HT1080 (cell line): ENCODE results near the gene VGLL3. TPM values are rescaled to one million over a fixed set of nuclear protein-coding genes. Genes with fewer than 3 reads are reported as not detected.

ENCODE experiments used
- DNase-seq: peaks from one replicate; pipeline ENCODE4 v3.0.0-alpha.2; 2015; ENCODE audit warnings: low read depth
- total RNA-seq: library from RNA; depleted of rRNA; stranded (reverse); fragments of >200 nt; shearing (Covaris generic); gene quantifications from 2 replicates; pipeline ENCODE4 v1.2.3, GENCODE V29; 2014

The VGLL3 gene
- total RNA-seq, 1 experiment from 2014 or later: 0.88 TPM

GRCh38 chr3:86954747-86955146, 36.2 kb downstream of the VGLL3 start:
- no peak for DNase-seq

DNA sequence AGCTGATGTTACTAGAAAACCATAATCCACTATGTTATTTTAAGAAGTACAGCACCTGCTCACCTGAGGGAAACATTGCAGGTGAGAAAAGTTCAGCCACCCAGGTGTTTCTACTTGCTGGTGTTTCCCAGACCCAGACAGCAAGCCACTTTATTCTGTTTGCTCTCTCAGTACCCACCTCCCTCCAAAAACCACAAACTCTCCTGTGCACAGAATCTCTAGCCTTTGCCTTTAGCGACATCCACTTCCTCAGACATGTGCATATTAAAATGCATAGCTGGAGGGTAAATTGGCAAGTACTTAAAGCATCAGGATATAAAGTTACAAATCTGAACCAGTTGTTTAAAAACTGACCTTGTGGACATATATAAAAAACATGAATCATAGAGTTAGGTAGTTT, 36.7 kb downstream of the VGLL3 start:
- DNase-seq: no peak

- DNase-seq: peak; percentile 22
Measured at GRCh38 chr3:86951322-86951721, 39.6 kb downstream of the VGLL3 start.

DNA sequence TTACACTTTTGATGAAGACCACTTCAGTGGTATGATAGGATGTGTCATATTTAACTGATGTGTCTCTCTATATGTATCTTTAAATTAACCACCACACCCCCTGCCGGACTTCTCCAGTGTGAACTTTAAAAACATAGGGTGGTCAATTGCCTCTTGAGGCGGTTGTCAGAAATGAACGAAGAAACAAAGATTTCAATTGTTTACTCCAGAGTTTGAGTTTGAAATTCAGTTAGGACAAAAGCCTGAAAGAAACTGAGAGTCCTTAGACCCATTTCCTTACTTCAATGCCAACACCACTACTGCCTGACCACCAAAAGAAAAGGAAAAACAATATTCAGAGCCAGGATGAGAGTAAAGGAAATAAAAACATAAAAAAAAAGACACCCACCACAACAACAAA, 40.2 kb downstream of the VGLL3 start:
- DNase-seq: no peak

GRCh38 chr3:86949850-86950249, 41.1 kb downstream of the VGLL3 start:
- no peak for DNase-seq

DNA sequence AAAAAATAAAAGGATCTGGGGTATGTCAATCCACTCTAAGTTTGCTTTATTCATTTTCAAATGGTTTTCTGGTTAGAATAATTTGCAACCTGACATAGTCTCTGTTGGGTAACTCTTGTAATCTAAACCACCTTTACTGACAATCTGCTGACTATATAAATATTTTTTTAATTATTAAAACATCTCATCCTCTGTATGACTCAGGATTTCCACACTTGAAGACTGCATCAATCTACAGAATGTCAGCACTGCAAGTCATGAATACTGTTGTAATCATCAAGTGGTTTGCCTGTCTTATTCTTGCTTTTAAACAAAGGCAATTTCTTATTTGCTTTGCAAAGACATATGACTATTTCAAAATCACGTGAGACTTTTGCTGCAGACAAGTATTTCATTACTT, 42.1 kb downstream of the VGLL3 start:
- DNase-seq: peak; percentile 9

DNA sequence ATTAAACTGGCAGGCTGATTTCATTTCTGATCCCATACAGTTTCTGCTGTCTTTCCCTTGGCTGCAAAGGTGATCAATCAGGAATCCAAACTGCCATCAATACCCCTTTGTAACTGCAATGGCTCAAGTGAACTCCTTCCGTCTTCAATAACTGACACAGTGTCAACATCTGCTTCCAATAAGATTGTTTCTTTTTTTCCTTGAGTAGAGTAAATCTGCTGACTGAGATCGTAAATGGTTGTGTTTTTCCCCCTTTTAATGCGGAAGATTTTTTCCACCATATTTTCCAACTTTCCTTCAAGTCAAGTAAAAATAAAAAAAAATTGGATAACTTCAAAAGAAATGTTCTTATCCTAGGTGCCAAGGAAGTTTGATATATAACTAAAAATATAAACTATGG, 48.7 kb downstream of the VGLL3 start:
- DNase-seq: no peak

GRCh38 chr3:86938416-86939105, 52.4 kb downstream of the VGLL3 start:
- no peak for DNase-seq

GRCh38 chr3:86937306-86937791, 53.6 kb downstream of the VGLL3 start:
- no peak for DNase-seq

DNA sequence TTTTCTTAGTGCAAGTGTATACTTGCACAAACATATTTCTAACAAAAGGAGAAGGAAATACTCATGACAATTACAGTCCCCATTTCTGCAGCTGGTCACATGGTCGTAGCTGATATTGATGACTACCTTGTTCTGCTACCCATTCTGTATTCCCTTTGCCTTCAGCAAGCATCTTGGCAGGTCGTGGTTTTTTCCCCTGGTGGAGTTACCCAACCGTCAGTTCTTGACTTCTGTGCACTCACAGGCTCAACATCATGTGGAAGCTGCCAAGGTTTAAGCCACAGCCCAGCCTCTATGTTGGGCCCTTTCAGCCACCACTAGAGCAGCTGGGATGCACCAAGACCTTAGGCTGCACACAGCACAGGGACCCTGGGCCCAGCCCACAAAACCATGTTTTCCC, 56.1 kb downstream of the VGLL3 start:
- DNase-seq: no peak

GRCh38 chr3:86930831-86931230, 60.1 kb downstream of the VGLL3 start:
- DNase-seq: no peak

DNA sequence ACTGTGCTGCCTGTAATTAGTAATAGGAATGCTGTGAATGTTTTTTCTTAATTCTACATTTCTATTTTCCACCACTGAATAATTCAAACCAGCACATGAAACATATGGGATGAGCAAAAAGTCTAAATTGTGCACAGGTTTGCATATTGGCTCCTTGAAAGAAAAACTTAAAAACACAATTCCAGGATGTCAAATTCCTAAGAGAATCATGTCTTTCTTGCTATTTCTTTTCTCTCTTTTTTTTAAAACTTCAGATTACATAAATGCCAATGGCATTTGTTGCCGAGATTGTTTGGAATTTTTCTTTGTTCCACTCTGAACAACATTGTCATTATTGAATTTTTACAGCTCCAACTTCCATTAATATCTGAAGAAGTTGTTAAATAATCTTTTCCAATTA, 60.8 kb downstream of the VGLL3 start:
- no peak for DNase-seq

DNA sequence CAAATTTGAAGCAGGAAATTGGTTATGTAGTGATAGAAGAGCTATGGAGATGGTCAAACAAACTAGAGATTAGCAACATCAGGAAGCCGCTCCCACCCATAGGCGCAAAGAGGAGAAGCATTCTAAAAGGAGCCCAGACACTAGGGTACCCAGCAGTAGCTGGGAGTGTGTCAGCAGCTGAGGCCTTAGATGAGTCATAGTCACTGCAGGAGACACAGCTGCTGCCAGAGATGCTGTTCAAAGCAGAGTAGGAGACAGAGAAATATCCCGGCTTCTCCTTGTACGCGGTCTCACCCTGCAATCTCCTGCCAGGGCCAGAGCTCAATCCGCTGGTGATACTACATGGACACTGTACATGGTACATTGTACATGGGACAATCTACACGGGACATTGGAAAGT, 61.9 kb downstream of the VGLL3 start:
- peak; percentile 72 for DNase-seq

DNA sequence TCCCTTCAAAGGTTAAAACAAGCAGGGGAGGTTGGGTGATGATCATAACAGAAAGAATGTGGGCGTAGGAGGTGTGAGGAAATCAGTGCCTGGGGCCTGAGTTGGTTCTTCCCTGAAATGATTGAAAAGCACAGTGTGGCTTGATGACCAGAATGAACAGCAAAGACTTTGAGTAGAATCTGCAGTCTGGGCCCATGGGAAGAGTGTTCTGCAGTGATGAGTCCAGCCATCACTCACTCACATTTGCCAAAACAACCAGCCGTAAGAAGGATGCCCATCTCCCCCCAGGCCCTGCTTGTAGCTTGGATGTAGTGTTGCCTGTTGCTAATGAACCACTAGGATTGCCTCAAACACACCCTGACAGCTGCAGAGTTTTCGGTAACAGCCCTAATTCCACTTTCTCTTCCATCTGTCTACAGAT, 67.9 kb downstream of the VGLL3 start:
- DNase-seq: peak; percentile 56

DNA sequence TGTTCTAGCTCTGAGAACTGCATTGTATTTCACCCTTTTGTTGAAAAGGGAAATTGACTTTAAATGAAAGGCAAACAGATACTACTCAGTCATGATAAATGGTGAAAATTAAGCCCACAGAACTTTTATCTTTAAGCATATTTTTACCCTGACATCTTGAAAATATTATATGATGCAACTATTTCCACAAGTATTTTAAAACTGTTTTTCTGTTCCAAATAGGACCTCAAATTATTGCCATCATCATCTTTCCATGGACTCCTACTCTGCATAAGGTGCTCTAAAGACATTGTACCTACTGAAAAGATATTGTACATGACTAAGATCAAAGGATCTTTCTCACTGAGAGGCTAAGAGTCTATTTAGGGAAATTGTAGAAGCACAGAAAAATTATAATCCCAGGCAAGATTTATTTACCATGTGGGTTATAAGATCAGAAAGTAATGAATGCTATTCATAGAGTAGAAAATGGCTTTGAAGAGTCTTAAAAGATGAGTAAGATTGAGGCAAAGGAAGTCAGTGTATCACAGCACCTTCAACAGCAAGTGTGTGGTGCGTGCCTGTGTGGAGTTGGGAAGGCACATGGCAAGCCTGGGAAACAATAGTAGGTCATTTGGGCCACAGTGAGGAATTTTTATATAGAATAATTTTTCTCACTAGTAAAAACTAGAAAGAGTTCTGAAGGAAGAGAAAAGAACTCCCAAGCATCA, 68.8 kb downstream of the VGLL3 start:
- peak; percentile 2 for DNase-seq

DNA sequence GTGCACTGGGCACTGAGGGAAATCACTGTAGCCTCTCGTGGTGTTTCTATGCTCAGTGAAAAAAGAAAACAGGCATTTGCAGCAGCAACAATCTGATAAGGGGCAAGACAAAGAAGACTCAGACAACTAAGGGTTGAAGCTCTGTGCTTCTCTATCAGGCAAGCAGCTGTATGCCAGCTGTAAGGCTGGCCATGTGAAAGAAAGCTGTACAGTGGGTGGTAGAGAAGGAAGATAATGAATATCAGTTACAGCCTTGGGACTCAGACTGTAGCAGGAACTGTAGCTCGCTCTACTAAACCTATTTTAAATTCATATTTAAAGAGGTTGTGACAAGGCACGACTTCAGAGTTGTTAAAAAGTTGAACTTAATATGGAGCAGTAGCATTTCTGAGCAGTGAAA, 76.3 kb downstream of the VGLL3 start:
- no peak for DNase-seq

- no peak for DNase-seq
Measured at GRCh38 chr3:86913160-86913559, 77.8 kb downstream of the VGLL3 start.

DNA sequence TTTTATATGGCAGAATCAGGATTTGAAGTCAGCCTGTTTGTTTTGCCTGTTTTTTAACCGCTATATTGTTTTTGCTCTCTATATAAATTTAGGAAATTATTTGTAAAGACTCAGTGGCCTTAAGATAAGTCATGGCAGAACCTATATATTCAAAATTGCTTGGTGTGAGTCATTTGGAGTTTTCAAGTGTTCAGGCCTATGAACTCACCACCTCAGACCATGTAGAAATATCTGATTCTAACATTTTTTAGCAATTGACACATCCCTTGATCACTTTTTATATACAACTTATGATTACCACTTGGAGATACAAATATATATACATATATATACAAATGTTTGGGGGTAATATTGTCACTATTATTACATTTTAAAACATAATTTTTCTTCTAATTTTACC, 95.7 kb downstream of the VGLL3 start:
- no peak for DNase-seq

GRCh38 chr3:86890741-86891396, 100.1 kb downstream of the VGLL3 start:
- no peak for DNase-seq
